Nephron progenitor cell (in vitro differentiated cells): ENCODE results near the gene KIRREL3.

Source experiments
- DNase-seq: peaks from one replicate; pipeline ENCODE4 v3.0.0; 2021
- H3K27ac Mint-ChIP-seq: 2 replicates; pipeline ENCODE4 v1.8.0; 2021; ENCODE audit warnings: mild to moderate bottlenecking, moderate library complexity, mixed read lengths
- H3K27me3 Mint-ChIP-seq: 2 replicates; pipeline ENCODE4 v1.8.0; 2021; ENCODE audit warnings: mild to moderate bottlenecking, low read depth, mixed read lengths; ENCODE audit not compliant: poor library complexity
- H3K36me3 Mint-ChIP-seq: 2 replicates; pipeline ENCODE4 v1.8.0; 2021; ENCODE audit warnings: low read depth, mixed read lengths
- H3K4me1 Mint-ChIP-seq: 2 replicates; pipeline ENCODE4 v1.8.0; 2021; ENCODE audit warnings: mixed read lengths
- H3K4me3 Mint-ChIP-seq: 2 replicates; pipeline ENCODE4 v1.8.0; 2021; ENCODE audit warnings: mild to moderate bottlenecking, moderate library complexity, mixed read lengths
- H3K9me3 Mint-ChIP-seq: 2 replicates; pipeline ENCODE4 v1.8.0; 2021; ENCODE audit warnings: mild to moderate bottlenecking, moderate library complexity, mixed read lengths
- TF ChIP-seq, protein P1 (sequence below): fragments of 200-600 bp; sonication (generic); IDR thresholded peaks from 2 replicates; pipeline ENCODE4 v1.5.0; 2021; ENCODE audit warnings: antibody characterized with exemption

Gene KIRREL3

DNA sequence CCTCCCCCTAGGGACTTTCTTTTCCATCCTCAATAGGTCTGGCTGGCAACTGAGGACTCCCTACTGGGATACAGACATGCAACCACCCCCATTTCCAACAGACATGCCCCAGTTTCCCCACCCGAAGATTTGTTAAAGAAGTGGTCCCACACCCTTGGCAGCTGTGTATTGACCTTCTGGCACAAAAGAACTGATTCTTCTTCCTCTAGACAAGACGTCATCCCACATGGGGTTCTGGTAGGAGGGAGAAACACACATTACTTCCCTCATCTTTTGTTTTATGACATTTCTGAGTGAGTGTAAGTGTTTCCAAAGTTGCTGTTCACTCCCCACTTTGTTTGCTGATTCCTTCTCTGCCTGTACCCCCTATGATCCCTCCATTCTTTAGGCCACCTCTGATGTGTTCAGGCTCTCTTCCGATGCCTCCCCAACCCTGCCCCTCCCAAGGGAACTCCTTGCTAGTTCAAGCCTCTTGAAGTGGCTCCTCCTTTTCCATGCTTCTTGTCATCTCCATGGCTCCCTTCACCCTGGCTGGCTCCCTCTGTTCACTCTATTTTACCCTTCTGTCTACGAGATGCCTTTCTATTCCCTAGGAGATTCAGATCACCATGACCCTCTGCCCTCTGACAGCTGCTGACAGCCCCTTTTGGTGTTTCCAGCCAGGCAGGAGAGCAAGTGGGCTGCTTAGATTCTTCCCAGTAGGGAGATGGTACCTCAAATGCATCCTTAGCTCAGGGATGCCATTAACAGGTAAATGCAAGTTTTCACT, 4.3 kb downstream of the KIRREL3 start:
- no peak overlapping the region for H3K27ac Mint-ChIP-seq
- no peak for DNase-seq
- H3K9me3 Mint-ChIP-seq: no peaks in the 10 kb centered on the region
- TF ChIP-seq, protein P1, sequence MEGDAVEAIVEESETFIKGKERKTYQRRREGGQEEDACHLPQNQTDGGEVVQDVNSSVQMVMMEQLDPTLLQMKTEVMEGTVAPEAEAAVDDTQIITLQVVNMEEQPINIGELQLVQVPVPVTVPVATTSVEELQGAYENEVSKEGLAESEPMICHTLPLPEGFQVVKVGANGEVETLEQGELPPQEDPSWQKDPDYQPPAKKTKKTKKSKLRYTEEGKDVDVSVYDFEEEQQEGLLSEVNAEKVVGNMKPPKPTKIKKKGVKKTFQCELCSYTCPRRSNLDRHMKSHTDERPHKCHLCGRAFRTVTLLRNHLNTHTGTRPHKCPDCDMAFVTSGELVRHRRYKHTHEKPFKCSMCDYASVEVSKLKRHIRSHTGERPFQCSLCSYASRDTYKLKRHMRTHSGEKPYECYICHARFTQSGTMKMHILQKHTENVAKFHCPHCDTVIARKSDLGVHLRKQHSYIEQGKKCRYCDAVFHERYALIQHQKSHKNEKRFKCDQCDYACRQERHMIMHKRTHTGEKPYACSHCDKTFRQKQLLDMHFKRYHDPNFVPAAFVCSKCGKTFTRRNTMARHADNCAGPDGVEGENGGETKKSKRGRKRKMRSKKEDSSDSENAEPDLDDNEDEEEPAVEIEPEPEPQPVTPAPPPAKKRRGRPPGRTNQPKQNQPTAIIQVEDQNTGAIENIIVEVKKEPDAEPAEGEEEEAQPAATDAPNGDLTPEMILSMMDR: no peak
- H3K36me3 Mint-ChIP-seq: no peaks in the 10 kb centered on the region
- no peak overlapping the region for H3K4me3 Mint-ChIP-seq
- peaks cover 46% of the 10 kb centered on the region for H3K4me1 Mint-ChIP-seq
- peaks cover 13% of the 10 kb centered on the region for H3K27me3 Mint-ChIP-seq

DNA sequence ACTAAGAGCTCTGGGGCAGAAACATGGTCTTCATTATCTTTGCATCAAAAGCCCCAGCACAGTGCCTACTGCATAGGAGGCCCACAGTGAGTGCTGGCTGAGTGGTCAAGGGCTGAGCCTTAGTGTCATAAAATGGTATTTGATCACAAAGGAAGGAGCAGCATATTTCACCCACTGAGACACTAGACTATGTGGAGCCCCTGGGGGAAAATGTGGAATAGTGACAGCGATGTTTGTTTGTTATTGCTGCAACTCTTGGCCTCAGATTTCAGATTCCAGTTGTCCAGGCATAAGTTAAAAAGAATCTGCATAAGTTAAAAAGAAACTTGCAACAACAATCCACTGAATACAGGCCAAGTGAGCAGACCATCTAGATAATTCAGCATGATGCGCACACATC, 7.0 kb downstream of the KIRREL3 start:
- Mint-ChIP-seq H3K4me1 (peaks cover 53% of the 10 kb centered on the region), H3K27ac (no peak overlapping the region), H3K36me3 (no peaks in the 10 kb centered on the region), H3K27me3 (peaks cover 13% of the 10 kb centered on the region), H3K4me3 (no peak overlapping the region), H3K9me3 (no peaks in the 10 kb centered on the region)
- DNase-seq: no peak
- TF ChIP-seq, protein P1: no peak

DNA sequence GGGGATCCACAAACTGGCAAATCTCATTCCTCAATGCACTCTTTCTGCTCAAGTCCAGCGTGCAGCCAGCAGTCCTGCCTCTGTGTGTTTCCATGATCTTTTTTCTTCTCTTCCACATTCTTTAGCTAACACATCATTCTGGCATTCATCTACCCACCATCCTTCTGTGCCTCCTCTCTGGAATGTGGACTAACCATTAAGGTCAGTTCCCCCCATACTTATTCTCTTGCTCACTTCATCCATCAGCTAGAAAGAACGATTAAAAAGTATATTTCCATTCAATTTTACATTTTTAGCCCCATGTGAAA, 7.8 kb downstream of the KIRREL3 start:
- peaks cover 53% of the 10 kb centered on the region for H3K4me1 Mint-ChIP-seq
- peaks cover 16% of the 10 kb centered on the region for H3K27me3 Mint-ChIP-seq
- DNase-seq: no peak
- H3K27ac Mint-ChIP-seq: no peak overlapping the region
- no peaks in the 10 kb centered on the region for H3K36me3 Mint-ChIP-seq
- no peak overlapping the region for H3K4me3 Mint-ChIP-seq
- no peaks in the 10 kb centered on the region for H3K9me3 Mint-ChIP-seq
- TF ChIP-seq, protein P1: no peak

DNA sequence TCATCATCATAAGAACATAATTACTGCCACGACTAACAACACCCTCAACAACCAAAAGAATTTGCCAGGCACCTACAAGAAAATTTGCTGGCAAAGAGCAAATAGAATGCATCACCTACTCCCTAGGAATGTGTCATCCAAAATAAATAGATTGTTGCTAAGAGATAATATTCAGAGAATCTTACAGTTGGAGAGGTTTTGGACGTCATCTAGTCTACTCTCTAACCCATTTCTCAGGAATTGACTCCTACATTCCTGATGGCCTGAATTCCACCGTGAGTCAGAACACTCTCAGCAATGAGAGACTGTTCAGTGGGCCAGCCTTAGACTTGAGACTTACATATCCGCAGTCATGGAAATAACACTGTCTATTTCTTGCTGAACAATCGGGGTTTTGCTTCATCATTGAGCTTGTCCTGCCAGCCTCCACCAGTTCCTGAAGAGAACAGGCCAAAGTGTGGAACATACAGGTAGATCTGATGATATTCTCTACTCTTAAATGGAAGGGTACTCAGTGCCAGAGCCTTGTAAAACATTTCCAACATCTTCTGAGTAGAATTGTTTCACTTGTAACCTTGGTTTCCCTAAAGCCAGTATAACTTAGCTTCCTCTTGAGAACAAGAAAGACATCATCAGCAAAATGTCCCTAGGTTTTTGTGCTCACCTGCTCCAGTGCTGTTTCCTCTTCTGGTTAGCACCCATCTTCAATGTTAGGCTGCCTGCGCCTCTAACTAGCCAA, 8.3 kb downstream of the KIRREL3 start:
- TF ChIP-seq, protein P1: no peak
- peaks cover 11% of the 10 kb centered on the region for H3K27me3 Mint-ChIP-seq
- DNase-seq: no peak

DNA sequence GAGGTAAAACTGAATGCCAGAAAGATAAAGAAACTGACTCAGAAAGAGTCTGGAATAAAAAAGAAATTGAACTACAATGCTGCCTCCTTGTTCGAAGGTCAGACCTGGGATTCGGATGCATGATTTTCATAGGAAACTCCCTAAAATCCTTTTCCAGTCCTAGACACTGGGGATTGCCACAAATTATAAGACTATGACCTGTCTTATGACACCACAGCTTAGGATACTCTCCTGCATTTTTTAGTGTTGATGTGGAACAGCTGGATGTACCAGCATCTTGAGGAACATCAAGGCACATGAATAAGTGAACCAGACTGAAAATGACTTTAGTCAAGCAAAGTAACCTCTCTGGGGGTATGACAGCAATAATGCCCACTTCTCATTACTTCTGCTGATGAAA, 9.0 kb downstream of the KIRREL3 start:
- no peaks in the 10 kb centered on the region for H3K36me3 Mint-ChIP-seq
- no peak for DNase-seq
- no peak overlapping the region for H3K4me3 Mint-ChIP-seq
- TF ChIP-seq, protein P1: no peak
- peaks cover 11% of the 10 kb centered on the region for H3K27me3 Mint-ChIP-seq
- no peak overlapping the region for H3K27ac Mint-ChIP-seq
- H3K4me1 Mint-ChIP-seq: peaks cover 42% of the 10 kb centered on the region
- no peaks in the 10 kb centered on the region for H3K9me3 Mint-ChIP-seq

More for the DNA sequence above, 8.3 kb downstream of the KIRREL3 start:
- Mint-ChIP-seq H3K4me1 (peaks cover 48% of the 10 kb centered on the region), H3K4me3 (no peak overlapping the region), H3K36me3 (no peaks in the 10 kb centered on the region), H3K27ac (no peak overlapping the region), H3K9me3 (no peaks in the 10 kb centered on the region)
